IPS-20b (cell line): ENCODE results near the gene ETV2.

Experiments used
- H3K27ac ChIP-seq: one replicate; pipeline ENCODE4 v1.5.1; 2013; ENCODE audit warnings: low read length
- H3K27me3 ChIP-seq: 2 replicates; pipeline ENCODE4 v1.6.1; 2013; ENCODE audit warnings: mild to moderate bottlenecking, low read length, inconsistent platforms; ENCODE audit not compliant: insufficient read depth
- H3K36me3 ChIP-seq: 2 replicates; pipeline ENCODE4 v1.6.1; 2013; ENCODE audit warnings: low read depth, mild to moderate bottlenecking, inconsistent platforms, low read length, moderate library complexity; ENCODE audit not compliant: insufficient read depth
- H3K4me1 ChIP-seq: 2 replicates; pipeline ENCODE4 v1.6.1; 2013; ENCODE audit warnings: mild to moderate bottlenecking, control low read depth, inconsistent platforms, low read length, moderate library complexity; ENCODE audit not compliant: insufficient read depth
- H3K4me3 ChIP-seq: 2 replicates; pipeline ENCODE4 v1.5.1; 2013; ENCODE audit warnings: mild to moderate bottlenecking, low read length, inconsistent platforms
- H3K9ac ChIP-seq: 2 replicates; pipeline ENCODE4 v1.6.1; 2013; ENCODE audit warnings: low read depth, mild to moderate bottlenecking, inconsistent platforms, low read length, moderate library complexity
- H3K9me3 ChIP-seq: 2 replicates; pipeline ENCODE4 v1.6.1; 2013; ENCODE audit warnings: mild to moderate bottlenecking, low read depth, low read length, inconsistent platforms; ENCODE audit not compliant: insufficient read depth

The ETV2 gene

DNA sequence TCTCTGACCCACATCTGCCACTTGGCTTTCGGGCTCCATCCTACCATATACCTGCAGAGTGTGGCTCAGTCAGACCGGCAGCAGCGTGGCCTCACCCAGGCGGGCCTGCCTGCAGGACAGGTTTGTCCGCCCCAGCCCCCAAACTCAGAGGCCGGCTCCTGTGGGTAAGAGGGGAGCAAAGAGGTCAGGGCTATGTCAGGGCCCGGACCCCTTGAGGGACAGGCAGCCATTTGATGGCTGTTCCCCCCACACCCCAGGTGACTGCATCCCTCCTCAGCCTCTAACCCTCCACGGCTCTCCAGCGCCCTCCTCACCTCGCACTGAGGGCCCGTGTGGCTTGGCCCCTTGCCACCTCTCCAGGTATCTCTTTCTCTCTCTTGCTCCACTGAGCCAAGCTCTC is 50.5 kb downstream of the ETV2 start:
- no peak overlapping the region for H3K27ac ChIP-seq
- H3K27me3 ChIP-seq, result no peaks in the 10 kb centered on the region
- no peak overlapping the region for H3K4me3 ChIP-seq
- no peak overlapping the region for H3K9ac ChIP-seq
- no peaks in the 10 kb centered on the region for H3K36me3 ChIP-seq
- no peaks in the 10 kb centered on the region for H3K4me1 ChIP-seq
- H3K9me3 ChIP-seq, result no peaks in the 10 kb centered on the region

DNA sequence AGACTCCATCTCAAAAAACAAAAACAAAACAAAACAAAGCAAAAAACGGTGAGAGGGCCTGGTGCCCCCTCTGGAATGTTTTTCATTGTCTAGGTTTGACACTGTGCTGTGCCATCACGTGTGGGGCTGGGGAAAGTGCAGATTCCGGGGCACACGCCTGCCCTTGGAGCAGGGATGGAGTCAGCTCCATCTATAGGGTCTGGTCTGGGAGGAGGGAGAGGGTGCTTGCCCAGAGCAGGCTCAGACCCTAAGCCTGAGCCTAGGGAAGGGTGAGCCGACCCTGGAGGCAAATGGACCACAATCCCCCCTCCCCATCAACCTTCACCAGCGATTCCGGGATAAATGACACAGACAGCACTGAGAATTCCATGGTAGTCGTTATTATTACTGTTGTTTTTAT is 51.9 kb downstream of the ETV2 start:
- Histone ChIP-seq H3K4me1 (no peaks in the 10 kb centered on the region), H3K9ac (no peak overlapping the region), H3K27me3 (no peaks in the 10 kb centered on the region), H3K36me3 (no peaks in the 10 kb centered on the region), H3K4me3 (no peak overlapping the region), H3K27ac (no peak overlapping the region), H3K9me3 (no peaks in the 10 kb centered on the region)

GRCh38 chr19:35693835-35694599 is 52.5 kb downstream of the ETV2 start:
- Histone ChIP-seq H3K9me3 (no peaks in the 10 kb centered on the region), H3K4me1 (no peaks in the 10 kb centered on the region), H3K27ac (no peak overlapping the region), H3K4me3 (no peak overlapping the region), H3K9ac (no peak overlapping the region), H3K36me3 (no peaks in the 10 kb centered on the region), H3K27me3 (no peaks in the 10 kb centered on the region)
